Activated naive CD8-positive, alpha-beta T cell (primary cell): ENCODE results near the gene GREB1L.

Experiments used
- H3K27ac Mint-ChIP-seq: one replicate; pipeline ENCODE4 v1.8.0; 2021; ENCODE audit warnings: mixed read lengths
- H3K27me3 Mint-ChIP-seq: one replicate; pipeline ENCODE4 v1.8.0; 2021; ENCODE audit warnings: mixed read lengths
- H3K36me3 Mint-ChIP-seq: one replicate; pipeline ENCODE4 v1.8.0; 2021; ENCODE audit warnings: mixed read lengths
- H3K4me1 Mint-ChIP-seq: one replicate; pipeline ENCODE4 v1.8.0; 2021; ENCODE audit warnings: low read depth, mixed read lengths
- H3K4me3 Mint-ChIP-seq: one replicate; pipeline ENCODE4 v1.8.0; 2021; ENCODE audit warnings: mild to moderate bottlenecking, mixed read lengths
- H3K9me3 Mint-ChIP-seq: one replicate; pipeline ENCODE4 v1.8.0; 2021; ENCODE audit warnings: low read depth, mixed read lengths

GREB1L gene

GRCh38 chr18:21391074-21391673 is 149.1 kb downstream of the GREB1L start:
- Mint-ChIP-seq H3K9me3 (no peaks in the 10 kb centered on the region), H3K4me3 (no peak overlapping the region), H3K27me3 (peaks cover 5% of the 10 kb centered on the region), H3K27ac (no peak overlapping the region), H3K36me3 (no peaks in the 10 kb centered on the region), H3K4me1 (no peaks in the 10 kb centered on the region)

GRCh38 chr18:21393986-21394385 is 152.0 kb downstream of the GREB1L start:
- Mint-ChIP-seq H3K27ac (no peak overlapping the region), H3K27me3 (peaks cover 4% of the 10 kb centered on the region), H3K9me3 (no peaks in the 10 kb centered on the region), H3K4me1 (no peaks in the 10 kb centered on the region), H3K4me3 (no peak overlapping the region), H3K36me3 (no peaks in the 10 kb centered on the region)

- no peaks in the 10 kb centered on the region for H3K9me3 Mint-ChIP-seq
- H3K27me3 Mint-ChIP-seq, result peaks cover 3% of the 10 kb centered on the region
- H3K4me3 Mint-ChIP-seq, result no peak overlapping the region
- no peaks in the 10 kb centered on the region for H3K36me3 Mint-ChIP-seq
- H3K4me1 Mint-ChIP-seq, result no peaks in the 10 kb centered on the region
- H3K27ac Mint-ChIP-seq, result no peak overlapping the region
Measured at GRCh38 chr18:21398121-21398520, 156.1 kb downstream of the GREB1L start.

DNA sequence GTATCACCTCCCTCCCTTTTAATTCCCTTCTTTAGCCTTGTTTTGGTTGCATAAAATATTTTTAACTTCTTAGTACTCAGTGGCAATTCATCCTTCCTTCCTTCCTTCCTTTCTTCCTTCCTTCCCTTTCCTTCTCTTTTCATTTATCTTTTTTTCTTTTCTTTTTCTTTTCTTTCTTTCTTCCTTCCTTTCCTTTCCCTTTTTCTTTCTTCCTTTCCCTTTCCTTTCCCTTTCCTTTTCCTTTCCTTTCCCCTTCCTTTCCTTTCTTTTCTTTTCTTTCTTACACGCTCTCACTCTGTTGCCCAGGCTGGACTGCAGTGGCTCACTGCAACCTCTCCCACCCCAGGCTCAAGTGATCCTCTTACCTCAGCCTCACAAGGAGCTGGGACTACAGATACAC is 160.2 kb downstream of the GREB1L start:
- Mint-ChIP-seq H3K36me3 (no peaks in the 10 kb centered on the region), H3K27ac (no peak overlapping the region), H3K9me3 (no peaks in the 10 kb centered on the region), H3K4me3 (no peak overlapping the region), H3K27me3 (peaks cover 3% of the 10 kb centered on the region), H3K4me1 (no peaks in the 10 kb centered on the region)

GRCh38 chr18:21404426-21404825 is 162.4 kb downstream of the GREB1L start:
- Mint-ChIP-seq H3K4me1 (no peaks in the 10 kb centered on the region), H3K4me3 (no peak overlapping the region), H3K27me3 (peaks cover 4% of the 10 kb centered on the region), H3K36me3 (no peaks in the 10 kb centered on the region), H3K27ac (no peak overlapping the region), H3K9me3 (no peaks in the 10 kb centered on the region)

DNA sequence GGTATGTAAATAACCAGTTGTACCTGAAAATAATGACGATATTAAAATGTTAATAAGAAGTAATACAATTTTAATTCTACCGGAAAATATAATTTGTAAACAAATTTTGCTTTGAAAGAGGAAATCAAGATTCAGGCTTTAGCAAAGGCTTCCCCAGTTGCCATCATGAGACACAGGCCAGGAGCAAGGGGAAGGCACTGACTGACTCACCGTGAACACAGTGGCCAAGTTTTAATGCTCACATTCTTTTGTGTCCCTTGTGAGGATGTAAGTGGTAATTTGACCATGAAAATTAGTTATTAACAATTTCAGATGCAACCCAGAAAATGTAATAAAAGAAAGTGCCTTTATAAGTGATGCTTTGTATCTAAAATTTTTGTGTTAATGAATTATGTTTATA is 164.1 kb downstream of the GREB1L start:
- Mint-ChIP-seq H3K4me1 (no peaks in the 10 kb centered on the region), H3K9me3 (no peaks in the 10 kb centered on the region), H3K27me3 (peaks cover 2% of the 10 kb centered on the region), H3K27ac (no peak overlapping the region), H3K36me3 (no peaks in the 10 kb centered on the region), H3K4me3 (no peak overlapping the region)

- Mint-ChIP-seq H3K27ac (no peak overlapping the region), H3K36me3 (no peaks in the 10 kb centered on the region), H3K27me3 (peaks cover 1% of the 10 kb centered on the region), H3K4me3 (no peak overlapping the region), H3K4me1 (no peaks in the 10 kb centered on the region), H3K9me3 (no peaks in the 10 kb centered on the region)
Measured at GRCh38 chr18:21408681-21409080, 166.6 kb downstream of the GREB1L start.

- no peaks in the 10 kb centered on the region for H3K36me3 Mint-ChIP-seq
- H3K4me3 Mint-ChIP-seq, result no peak overlapping the region
- no peak overlapping the region for H3K27ac Mint-ChIP-seq
- H3K27me3 Mint-ChIP-seq, result peaks cover 16% of the 10 kb centered on the region
- H3K9me3 Mint-ChIP-seq, result peaks cover under 1% of the 10 kb centered on the region
- H3K4me1 Mint-ChIP-seq, result no peaks in the 10 kb centered on the region
Measured at GRCh38 chr18:21433436-21433835, 191.4 kb downstream of the GREB1L start.

GRCh38 chr18:21439431-21439846 is 197.4 kb downstream of the GREB1L start:
- Mint-ChIP-seq H3K36me3 (no peaks in the 10 kb centered on the region), H3K27me3 (peaks cover 14% of the 10 kb centered on the region), H3K4me3 (no peak overlapping the region), H3K4me1 (no peaks in the 10 kb centered on the region), H3K9me3 (no peaks in the 10 kb centered on the region), H3K27ac (no peak overlapping the region)

- peaks cover 4% of the 10 kb centered on the region for H3K27me3 Mint-ChIP-seq
- no peaks in the 10 kb centered on the region for H3K36me3 Mint-ChIP-seq
- no peak overlapping the region for H3K27ac Mint-ChIP-seq
- H3K4me1 Mint-ChIP-seq, result no peaks in the 10 kb centered on the region
- no peak overlapping the region for H3K4me3 Mint-ChIP-seq
- no peaks in the 10 kb centered on the region for H3K9me3 Mint-ChIP-seq
Measured at GRCh38 chr18:21441670-21442069, 199.6 kb downstream of the GREB1L start.

- Mint-ChIP-seq H3K36me3 (no peaks in the 10 kb centered on the region), H3K4me1 (no peaks in the 10 kb centered on the region), H3K4me3 (no peak overlapping the region), H3K27ac (no peak overlapping the region), H3K27me3 (peaks cover 4% of the 10 kb centered on the region), H3K9me3 (no peaks in the 10 kb centered on the region)
Measured at GRCh38 chr18:21443776-21444464, 201.9 kb downstream of the GREB1L start.

DNA sequence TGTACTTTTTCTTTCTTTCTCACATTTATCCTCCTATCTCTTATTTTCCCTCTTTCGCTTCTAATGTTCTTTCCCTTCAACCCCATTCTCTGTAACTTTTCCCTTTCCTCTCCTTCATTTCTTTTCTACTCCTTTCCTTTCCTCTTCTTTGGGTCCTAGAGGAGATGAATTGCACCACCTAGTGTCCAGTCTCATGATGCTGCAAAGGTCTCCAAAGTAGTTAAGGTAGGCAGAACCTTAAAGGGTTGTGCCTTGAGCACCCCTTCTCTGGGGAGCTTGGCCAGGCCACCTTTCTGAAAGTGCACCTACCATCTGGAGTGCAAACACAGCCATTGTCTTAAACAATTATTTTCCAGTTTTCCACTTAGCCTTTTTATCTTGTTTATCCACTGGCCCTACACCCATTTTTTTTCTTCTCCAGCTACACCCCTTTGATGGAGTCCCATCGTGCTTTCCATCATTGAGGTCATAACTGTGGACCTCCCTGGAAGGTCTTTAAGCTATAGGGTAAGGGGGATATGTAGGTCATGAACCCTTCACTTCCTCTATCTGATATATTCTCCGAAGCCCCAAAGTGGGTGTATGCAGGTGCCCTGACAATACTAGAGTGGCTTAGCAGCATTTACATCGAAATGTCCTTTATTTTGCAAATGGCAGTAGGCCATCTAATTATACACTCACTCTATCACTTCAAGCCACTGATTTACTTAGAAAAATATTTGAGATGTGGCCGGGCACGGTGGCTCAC is 202.6 kb downstream of the GREB1L start:
- peaks cover 4% of the 10 kb centered on the region for H3K27me3 Mint-ChIP-seq

GRCh38 chr18:21448299-21448698 is 206.3 kb downstream of the GREB1L start:
- Mint-ChIP-seq H3K9me3 (no peaks in the 10 kb centered on the region), H3K27me3 (peaks cover 2% of the 10 kb centered on the region), H3K27ac (no peak overlapping the region), H3K4me3 (no peak overlapping the region), H3K36me3 (no peaks in the 10 kb centered on the region), H3K4me1 (no peaks in the 10 kb centered on the region)

More for the DNA sequence above, 202.6 kb downstream of the GREB1L start:
- H3K9me3 Mint-ChIP-seq, result no peaks in the 10 kb centered on the region
- no peaks in the 10 kb centered on the region for H3K4me1 Mint-ChIP-seq
- H3K4me3 Mint-ChIP-seq, result no peak overlapping the region
- H3K36me3 Mint-ChIP-seq, result no peaks in the 10 kb centered on the region
- no peak overlapping the region for H3K27ac Mint-ChIP-seq

DNA sequence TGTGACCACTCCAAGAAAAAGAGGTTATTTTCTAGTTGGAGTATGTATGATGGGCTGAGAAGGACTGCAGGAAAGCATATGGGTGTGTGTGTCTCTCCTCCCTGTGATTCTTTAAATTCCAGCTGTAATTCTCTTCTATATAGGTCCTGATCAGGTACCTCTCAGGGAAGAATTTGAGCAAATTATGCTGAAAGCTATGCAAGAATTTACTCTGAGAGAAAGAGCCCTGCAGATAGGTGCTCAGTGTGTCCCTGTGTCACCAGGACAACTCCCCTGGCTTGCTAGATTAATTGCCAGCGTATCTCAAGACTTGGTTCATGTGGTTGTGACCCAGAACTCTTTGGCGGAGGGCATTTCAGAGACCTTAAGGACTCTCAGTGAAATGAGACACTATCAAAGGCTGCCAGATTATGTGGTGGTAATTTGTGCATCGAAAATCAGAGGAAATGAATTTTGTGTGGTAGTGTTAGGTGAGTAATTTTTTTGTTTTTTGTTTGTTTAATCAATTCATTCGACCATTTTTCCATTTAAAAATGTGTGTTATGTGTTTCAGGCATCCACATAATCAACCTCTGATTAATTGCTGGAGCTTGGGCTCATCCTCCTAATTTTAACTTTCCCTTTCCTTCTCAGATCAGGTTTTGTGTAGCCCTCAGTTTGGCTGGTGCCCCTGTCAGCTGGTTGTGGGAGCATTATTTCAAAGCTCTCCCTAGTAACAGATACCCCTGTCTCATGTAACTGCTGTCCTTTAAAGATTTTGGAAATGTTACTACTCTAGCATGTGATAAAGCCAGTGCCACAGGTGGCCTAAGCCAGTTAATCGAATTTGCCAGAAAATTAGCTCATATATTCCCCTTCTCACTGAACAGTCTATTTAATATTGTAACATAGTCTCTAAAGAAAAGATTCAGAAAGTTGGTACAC is 207.6 kb downstream of the GREB1L start:
- Mint-ChIP-seq H3K4me1 (no peaks in the 10 kb centered on the region), H3K27me3 (no peaks in the 10 kb centered on the region), H3K4me3 (no peak overlapping the region), H3K27ac (no peak overlapping the region), H3K36me3 (no peaks in the 10 kb centered on the region), H3K9me3 (no peaks in the 10 kb centered on the region)

DNA sequence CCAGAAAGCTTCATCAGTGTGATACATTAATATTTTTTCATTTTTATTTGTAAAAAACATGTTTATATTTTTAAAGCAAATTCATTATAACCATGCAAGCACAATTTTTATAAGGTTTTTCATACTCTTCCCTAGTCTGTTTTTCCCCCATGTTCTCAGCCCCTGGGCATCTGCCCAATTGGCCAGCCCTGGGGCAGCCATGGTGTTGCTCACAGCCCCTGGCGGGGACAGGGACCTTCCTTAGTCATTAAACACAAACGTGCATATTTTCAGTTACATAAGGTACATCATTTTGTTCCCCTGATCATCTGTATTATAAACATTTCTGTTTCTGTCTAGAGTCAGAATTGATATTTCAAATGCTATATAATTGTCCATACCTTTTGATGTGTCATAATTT is 208.5 kb downstream of the GREB1L start:
- Mint-ChIP-seq H3K27ac (no peak overlapping the region), H3K4me3 (no peak overlapping the region), H3K9me3 (no peaks in the 10 kb centered on the region), H3K27me3 (no peaks in the 10 kb centered on the region), H3K4me1 (no peaks in the 10 kb centered on the region), H3K36me3 (no peaks in the 10 kb centered on the region)
